Right cardiac atrium (tissue), 5 donors: Measurements from ENCODE around the gene MYCT1. TPM values are rescaled to one million over a fixed set of nuclear protein-coding genes. Genes with fewer than 3 reads are reported as not detected.
"Not testable (repeated sequence)": the region's sequence is repeated elsewhere in the genome, so short reads cannot be mapped to it uniquely, and the experiment has no call there.

Experiments
- ATAC-seq, 2 donors: fragments of 200-7000 bp; cut with Tn5 transposase; one replicate each; pipeline versions ENCODE4 v1.8.0 to v1.9.1; 2020; ENCODE audit warnings: moderate library complexity in 2 of 2, mild to moderate bottlenecking in 1 of 2
- DNase-seq, 3 donors: peaks; one replicate each; pipeline ENCODE4 v3.0.0-alpha.2; 2020
- H3K27ac ChIP-seq: one replicate; pipeline ENCODE4 v1.5.1; 2013; ENCODE audit warnings: mild to moderate bottlenecking, low read length, control low read depth, moderate library complexity
- H3K27me3 ChIP-seq: one replicate; pipeline ENCODE4 v1.6.1; 2013; ENCODE audit not compliant: control insufficient read depth, insufficient read depth
- H3K4me1 ChIP-seq: one replicate; pipeline ENCODE4 v1.6.1; 2013; ENCODE audit warnings: low read length; ENCODE audit not compliant: control insufficient read depth, insufficient read depth
- H3K4me3 ChIP-seq: one replicate; pipeline ENCODE4 v1.5.1; 2013; ENCODE audit warnings: low read length, control low read depth
- H3K9me3 ChIP-seq: one replicate; pipeline ENCODE4 v1.6.1; 2013; ENCODE audit warnings: low read length; ENCODE audit not compliant: control insufficient read depth
- WGBS: extraction: QIAGEN DNeasy Blood & Tissue Kit; methylation state at CpG from one replicate; pipeline ENCODE4 v1.1.7; 2013; 5-methylcytosine and 5-hydroxymethylcytosine counted together
- intact Hi-C, 4 donors: fragments of 100-400 bp; cut with DNase I; formaldehyde crosslinking; loops; one replicate each; pipeline versions ENCODE4 v1.11.0 to v1.14.0; 2022 to 2023
- polyA plus RNA-seq: library from polyadenylated mRNA; stranded (reverse); fragments of 200-250 nt; gene quantifications from one replicate; pipeline ENCODE4 v1.2.3, GENCODE V29; 2013
- total RNA-seq, 4 donors: library from RNA; stranded (reverse); fragmentation: NEBNext Ultra II Directional; extraction: Animal tissue kit (Norgen Biotek cat#: 25700); gene quantifications; one replicate each; pipeline ENCODE4 v1.2.1, GENCODE V29; 2021
- donor health status: healthy with polysubstance abuse.
- donor health status: DM: no; HTN: yes; CAD: no.
- donor health status: DM: no; HTN: no; CAD: no.
- donor health status: DM: no; HTN: yes; CAD: no; lungs with severe emphysema.
- donor health status: DM: yes; HTN: yes; CAD: no.

Gene MYCT1
- total and polyA plus RNA-seq, 5 donors, result 7.0 to 13.6 (median 10.9) TPM

DNA sequence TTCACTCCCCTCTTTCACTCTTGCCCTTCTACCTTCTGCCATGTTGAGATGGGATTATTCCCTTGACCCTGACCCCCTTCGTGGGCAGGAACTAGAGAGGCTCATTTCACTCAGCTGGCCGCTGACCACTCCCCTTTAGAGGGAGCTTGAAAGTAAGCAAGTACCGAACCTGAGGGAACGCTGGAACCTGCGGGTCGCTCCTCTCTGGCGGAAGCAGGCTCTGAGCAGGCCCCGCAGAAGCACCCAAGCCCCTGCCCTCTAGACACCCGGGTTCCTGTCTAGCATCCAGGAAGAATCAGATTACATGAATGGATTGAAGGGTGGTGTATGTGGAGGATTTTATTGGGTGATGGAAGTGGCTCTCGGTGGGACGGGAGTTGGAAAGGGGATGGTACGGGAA is 11.9 kb upstream of the MYCT1 start:
- ATAC-seq, result no peak
- 92% methylated on average over 12 of the region's 12 CpGs for WGBS
- H3K27me3 ChIP-seq, result no peaks in the 10 kb centered on the region
- no peaks in the 10 kb centered on the region for H3K9me3 ChIP-seq
- peak in 1 of 3 donors; percentile 25 for DNase-seq
- no peak overlapping the region for H3K4me3 ChIP-seq
- intact Hi-C loops, result no loop called here
- H3K27ac ChIP-seq, result no peak overlapping the region
- H3K4me1 ChIP-seq, result no peaks in the 10 kb centered on the region

DNA sequence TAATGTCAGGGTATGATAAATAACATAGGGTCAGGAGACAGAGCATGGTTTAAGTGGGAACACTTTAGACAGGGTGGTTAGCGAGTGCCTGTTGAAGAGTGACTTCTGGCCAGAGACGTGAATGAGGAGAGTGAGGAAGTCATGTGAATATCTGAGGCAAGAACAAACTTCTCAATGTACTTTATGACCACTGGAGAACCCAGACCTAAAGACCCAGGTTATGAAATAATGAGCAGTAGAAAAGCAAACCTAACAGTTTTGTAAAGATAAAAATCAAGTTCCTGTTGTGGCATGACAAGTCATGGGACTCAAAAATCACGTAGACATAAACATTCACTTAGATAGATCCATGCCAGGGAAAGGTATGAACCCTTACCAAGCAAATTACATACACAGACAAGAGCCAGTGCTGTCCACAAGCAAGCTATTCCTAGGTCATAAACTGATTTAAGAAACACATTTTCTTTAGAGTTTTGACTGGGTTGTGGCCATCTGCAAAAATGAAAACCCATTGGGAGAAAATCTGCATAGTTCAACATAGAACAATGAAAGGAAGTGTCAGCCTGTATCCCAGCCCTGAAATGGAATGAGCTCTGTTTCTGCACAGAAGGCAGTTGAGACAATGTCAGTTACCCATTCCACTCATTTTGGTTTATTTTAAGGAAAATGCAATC is 2.2 kb upstream of the MYCT1 start:
- H3K9me3 ChIP-seq, result no peaks in the 10 kb centered on the region
- ATAC-seq, result peak; percentile 40 to 84
- H3K4me3 ChIP-seq, result no peak overlapping the region
- no peaks in the 10 kb centered on the region for H3K4me1 ChIP-seq
- intact Hi-C loops, result no loop called here
- no peak for DNase-seq
- peak overlapping the region; percentile 71 for H3K27ac ChIP-seq
- WGBS, result 43% methylated on average over 3 of the region's 3 CpGs
- H3K27me3 ChIP-seq, result no peaks in the 10 kb centered on the region

DNA sequence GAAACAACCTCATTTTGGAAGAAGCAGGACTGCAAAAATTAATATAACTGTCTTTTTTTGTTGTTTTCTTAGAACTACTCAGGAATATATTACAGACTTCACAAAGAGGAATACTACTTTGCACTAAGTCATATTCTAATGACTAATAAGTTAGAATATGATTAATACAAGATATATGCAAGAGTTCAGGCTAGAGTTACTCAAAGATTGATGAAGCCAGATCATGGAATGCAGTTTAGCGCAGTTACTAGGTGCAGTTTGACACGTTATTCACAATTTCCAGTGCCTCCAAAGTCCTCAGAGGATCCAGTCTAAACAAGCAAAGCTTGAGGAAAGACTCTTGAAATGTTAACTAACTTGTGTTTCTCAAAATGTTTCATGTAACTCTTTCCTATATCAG is 1.2 kb upstream of the MYCT1 start:
- no peaks in the 10 kb centered on the region for H3K9me3 ChIP-seq
- no peak overlapping the region for H3K4me3 ChIP-seq
- H3K4me1 ChIP-seq, result no peaks in the 10 kb centered on the region
- DNase-seq (no peak), ATAC-seq (peak in 1 of 2 donors; percentile 59)
- no peaks in the 10 kb centered on the region for H3K27me3 ChIP-seq
- intact Hi-C loops, result no loop called here
- WGBS, result 70% methylated on average over 2 of the region's 2 CpGs
- H3K27ac ChIP-seq, result no peak overlapping the region

DNA sequence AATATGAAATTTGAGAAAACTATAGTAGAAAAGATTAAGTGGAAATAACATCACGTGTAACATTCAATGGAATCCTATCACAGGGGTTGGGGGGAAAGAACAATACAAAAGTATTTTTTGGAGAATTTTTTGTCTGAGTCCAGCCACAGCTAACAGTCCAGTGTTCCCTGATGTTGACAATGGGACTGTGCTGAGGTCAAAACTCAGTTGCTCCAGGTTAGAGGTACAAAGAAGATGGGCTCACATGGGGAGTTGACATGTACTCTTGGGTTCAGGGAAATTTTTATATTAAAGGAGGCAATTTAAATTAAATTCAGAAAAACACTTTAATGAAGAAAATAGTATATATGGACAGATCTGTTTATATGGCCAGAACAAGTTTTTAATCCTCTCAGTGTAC is 995 bp downstream of the MYCT1 start:
- Histone ChIP-seq H3K27me3 (no peaks in the 10 kb centered on the region), H3K9me3 (no peaks in the 10 kb centered on the region), H3K27ac (peak overlapping the region; percentile 75), H3K4me1 (no peaks in the 10 kb centered on the region), H3K4me3 (peak overlapping the region; percentile 62)
- 44% methylated on average over 1 of the region's 1 CpG for WGBS
- intact Hi-C loops, result no loop called here
- ATAC-seq, result peak in 1 of 2 donors; percentile 31
- DNase-seq, result no peak

DNA sequence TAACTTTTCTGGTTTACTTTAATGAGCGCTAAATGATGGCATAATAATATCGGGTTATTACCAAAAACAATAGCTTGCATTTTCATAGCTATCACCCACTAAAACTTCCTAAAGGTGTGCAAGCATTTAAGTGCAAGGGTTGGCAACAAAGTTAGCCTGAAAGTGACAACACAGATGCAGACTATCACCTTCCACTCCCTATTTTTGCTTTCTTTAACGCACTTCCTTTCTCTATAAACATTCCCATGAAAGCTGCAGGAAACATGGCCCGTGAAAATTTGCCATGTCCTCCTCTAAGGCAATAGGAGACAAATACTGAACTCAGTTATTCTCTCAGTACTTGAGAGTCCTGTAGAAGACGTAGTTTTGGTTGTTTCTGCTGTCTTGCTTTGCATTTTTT is 2.7 kb downstream of the MYCT1 start:
- Histone ChIP-seq H3K4me1 (no peaks in the 10 kb centered on the region), H3K27ac (no peak overlapping the region), H3K4me3 (peak overlapping the region; percentile 50), H3K9me3 (no peaks in the 10 kb centered on the region), H3K27me3 (no peaks in the 10 kb centered on the region)
- no peak for ATAC-seq
- intact Hi-C loops, result no loop called here
- 40% methylated on average over 5 of the region's 5 CpGs for WGBS
- DNase-seq, result no peak

DNA sequence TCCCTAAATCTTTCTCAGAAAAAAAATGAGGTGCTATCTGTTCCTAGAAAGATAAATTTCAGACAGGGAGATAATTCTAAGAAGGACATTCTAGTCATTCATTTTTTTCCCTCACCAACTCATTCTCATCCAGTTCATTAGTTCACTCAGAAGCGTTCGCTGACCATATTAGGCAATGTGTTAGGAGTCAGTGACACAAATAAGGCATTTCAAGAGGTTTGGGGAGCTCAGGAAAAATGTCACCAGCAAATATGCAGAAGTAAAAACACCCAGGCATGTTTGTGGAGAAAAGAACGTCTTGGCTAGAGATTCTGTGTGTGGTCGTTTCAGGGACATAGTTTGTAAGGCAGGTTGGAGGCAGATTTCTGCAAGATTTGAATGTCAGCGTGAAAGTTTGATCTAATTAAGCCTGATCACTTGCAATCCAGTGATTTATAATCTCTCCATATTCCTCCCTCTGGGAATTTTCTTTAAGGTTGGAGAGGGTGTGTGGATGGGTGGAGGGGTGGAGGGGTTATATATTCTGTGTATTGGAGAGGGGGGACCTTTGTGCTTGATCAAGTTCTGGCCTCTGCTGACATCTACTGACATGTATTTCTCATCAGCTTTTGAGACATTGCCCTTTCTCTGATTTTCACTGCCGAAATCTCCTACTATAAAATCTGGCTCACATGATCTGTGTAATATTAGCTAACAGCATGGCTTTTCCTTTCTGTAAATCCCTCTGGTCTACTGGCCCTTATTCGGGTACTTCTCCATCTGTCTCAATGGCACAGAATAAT is 3.6 kb downstream of the MYCT1 start:
- ATAC-seq (peak in 1 of 2 donors; percentile 68), DNase-seq (no peak)
- Histone ChIP-seq H3K4me1 (no peaks in the 10 kb centered on the region), H3K9me3 (no peaks in the 10 kb centered on the region), H3K4me3 (peak overlapping the region; percentile 50), H3K27me3 (no peaks in the 10 kb centered on the region), H3K27ac (peak overlapping the region; percentile 7)
- WGBS, result 38% methylated on average over 7 of the region's 7 CpGs
- intact Hi-C loops, result no loop called here

DNA sequence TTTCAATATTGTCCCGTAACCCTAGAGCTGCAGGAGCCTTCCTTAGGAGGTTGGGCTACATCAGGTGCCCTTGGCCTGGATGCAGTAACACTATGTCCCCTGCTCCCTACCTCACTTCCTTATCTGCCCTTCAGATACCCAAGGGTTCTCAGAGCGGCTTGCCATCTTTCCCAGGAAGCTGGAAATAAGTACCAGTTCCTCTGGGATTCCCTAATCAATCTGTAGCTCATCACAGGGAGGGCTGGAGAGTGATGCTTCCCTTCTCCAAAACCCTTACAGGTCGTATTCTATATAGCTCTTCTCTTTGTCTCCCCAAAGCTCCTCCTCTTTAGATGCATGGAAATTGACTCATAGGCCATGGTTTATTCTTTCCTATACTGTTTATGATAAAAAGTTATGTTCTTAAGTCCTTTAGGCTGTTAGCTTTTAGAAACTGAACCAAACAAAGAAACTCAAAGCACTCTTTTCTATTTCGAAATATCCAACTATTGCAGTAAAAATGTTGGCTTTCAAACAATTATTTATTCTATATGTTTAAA is 4.2 kb downstream of the MYCT1 start:
- WGBS, result 51% methylated on average over 4 of the region's 4 CpGs
- H3K4me1 ChIP-seq, result no peaks in the 10 kb centered on the region
- no peak overlapping the region for H3K27ac ChIP-seq
- peak; percentile 19 to 55 for ATAC-seq
- no peak for DNase-seq
- no peaks in the 10 kb centered on the region for H3K27me3 ChIP-seq
- H3K9me3 ChIP-seq, result no peaks in the 10 kb centered on the region
- peak overlapping the region; percentile 50 for H3K4me3 ChIP-seq
- intact Hi-C loops, result no loop called here

DNA sequence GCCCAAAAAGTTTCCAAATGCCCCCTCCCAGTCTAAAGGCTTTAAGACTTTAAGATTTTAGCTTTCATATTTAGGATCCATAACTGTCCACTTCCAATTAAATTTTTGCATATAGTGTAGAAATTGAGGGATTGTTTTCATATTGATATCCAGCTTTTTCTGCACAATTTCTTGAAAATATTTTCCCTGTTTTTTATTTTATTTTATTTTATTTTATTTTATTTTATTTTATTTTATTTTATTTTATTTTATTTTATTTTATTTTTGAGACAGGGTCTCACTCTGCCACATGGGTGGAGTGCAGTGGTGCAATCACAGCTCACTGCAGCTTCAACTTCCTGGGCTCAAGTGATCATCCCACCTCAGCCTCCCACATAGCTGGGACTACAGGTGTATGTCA is 6.1 kb downstream of the MYCT1 start:
- H3K4me1 ChIP-seq, DNase-seq, intact Hi-C loops, ATAC-seq, H3K27me3 ChIP-seq, H3K27ac ChIP-seq, H3K9me3 ChIP-seq, H3K4me3 ChIP-seq: not testable (repeated sequence)

DNA sequence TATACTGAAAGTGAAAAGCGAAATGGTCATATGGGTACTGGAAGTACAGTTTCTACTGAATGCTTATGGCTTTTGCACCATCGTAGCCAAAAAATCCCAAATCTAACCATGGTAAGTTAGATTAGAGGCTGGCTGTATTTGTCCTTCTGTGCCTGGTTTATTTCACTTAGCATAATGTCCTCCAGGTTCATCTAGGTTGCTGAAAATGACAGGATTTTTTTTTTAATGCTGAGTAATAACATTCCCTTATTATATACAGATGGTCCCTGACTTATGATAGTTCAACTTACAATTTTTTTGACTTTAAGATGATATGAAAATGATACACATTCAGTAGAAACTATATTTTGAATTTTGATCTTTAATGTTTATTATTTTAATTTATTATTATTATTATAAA is 7.6 kb downstream of the MYCT1 start:
- Histone ChIP-seq H3K4me3 (no peak overlapping the region), H3K4me1 (no peaks in the 10 kb centered on the region), H3K9me3 (no peaks in the 10 kb centered on the region), H3K27ac (no peak overlapping the region), H3K27me3 (no peaks in the 10 kb centered on the region)
- intact Hi-C loops, result no loop called here
- DNase-seq (no peak), ATAC-seq (no peak)
- WGBS, result 81% methylated on average over 2 of the region's 2 CpGs

DNA sequence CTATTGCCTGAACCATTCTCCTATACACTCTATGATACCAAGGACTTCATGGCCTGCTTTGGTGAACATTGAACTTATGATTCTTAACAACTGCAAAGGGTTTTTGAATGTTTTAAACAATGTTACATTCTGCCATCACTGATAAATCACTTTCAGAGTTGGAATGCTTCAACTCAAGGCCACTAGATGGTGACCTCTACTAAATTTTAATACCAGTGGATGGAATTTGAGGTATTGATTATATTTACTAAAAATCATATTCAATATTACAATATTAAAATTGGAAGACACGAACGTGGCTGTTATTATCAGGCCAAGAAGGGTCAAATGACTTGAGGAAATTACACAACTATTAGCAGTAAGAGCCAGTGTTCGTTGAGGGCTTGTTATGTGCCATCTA is 18.6 kb downstream of the MYCT1 start:
- H3K27me3 ChIP-seq, result no peaks in the 10 kb centered on the region
- no peak for DNase-seq
- intact Hi-C loops, result no loop called here
- no peak for ATAC-seq
- no peaks in the 10 kb centered on the region for H3K4me1 ChIP-seq
- no peak overlapping the region for H3K27ac ChIP-seq
- 59% methylated on average over 3 of the region's 3 CpGs for WGBS
- H3K9me3 ChIP-seq, result no peaks in the 10 kb centered on the region
- H3K4me3 ChIP-seq, result no peak overlapping the region

DNA sequence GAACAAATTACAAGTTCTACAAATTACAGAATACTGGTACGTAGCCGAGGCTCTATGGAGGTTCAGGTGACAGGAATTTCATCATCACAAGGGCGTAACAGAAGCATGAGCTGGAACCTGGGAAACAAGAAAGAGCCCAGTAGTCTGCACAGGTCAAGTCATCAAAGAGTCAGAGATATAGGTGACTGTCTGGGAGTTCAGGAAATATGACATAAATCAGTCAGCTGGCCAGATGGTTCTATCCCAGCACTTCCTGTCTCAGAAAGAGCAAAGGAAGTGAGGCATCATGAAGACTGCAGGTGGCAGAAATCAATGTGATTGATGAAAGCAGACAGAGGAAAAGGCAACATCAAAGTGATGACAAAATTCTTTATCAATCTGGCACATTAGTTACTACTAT is 23.3 kb downstream of the MYCT1 start:
- Histone ChIP-seq H3K9me3 (no peaks in the 10 kb centered on the region), H3K4me1 (no peaks in the 10 kb centered on the region), H3K27ac (no peak overlapping the region), H3K4me3 (no peak overlapping the region), H3K27me3 (no peaks in the 10 kb centered on the region)
- no peak for ATAC-seq
- no peak for DNase-seq
- 55% methylated on average over 3 of the region's 3 CpGs for WGBS
- intact Hi-C loops, result no loop called here
